CD4-positive, alpha-beta T cell treated with Interleukin-4 for 4 hours (primary cell): ENCODE measurements around the gene SAAL1.

Experiments
- DNase-seq: peaks from one replicate; pipeline ENCODE4 v3.0.0-alpha.2; 2020

SAAL1 gene

DNA sequence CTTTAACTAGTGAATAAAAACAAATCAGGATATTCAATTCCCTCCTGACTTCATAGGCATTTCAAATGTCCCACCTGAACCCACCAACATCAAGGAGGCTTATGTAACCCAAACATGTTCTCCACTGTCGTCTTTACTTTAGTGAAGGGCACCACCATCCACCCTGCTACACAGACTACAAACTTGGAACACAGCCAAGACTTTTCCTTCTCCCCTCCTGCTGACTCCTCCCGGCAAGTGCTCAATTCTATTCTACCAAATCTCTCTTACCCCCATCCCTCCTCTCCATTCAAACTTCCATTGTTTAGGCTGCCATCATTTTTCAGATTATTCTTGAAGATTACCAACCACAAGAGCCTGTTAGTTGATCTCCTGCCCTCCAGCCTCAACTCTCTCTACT lies 24.3 kb downstream of the SAAL1 start:
- no peak for DNase-seq

GRCh38 chr11:18080451-18080850 lies 25.4 kb downstream of the SAAL1 start:
- DNase-seq, result no peak

GRCh38 chr11:18078909-18079308 lies 27.0 kb downstream of the SAAL1 start:
- DNase-seq, result no peak

- DNase-seq, result no peak
Measured at GRCh38 chr11:18075444-18075843, 30.4 kb downstream of the SAAL1 start.

- DNase-seq, result no peak
Measured at GRCh38 chr11:18071098-18071705, 34.7 kb downstream of the SAAL1 start.

DNA sequence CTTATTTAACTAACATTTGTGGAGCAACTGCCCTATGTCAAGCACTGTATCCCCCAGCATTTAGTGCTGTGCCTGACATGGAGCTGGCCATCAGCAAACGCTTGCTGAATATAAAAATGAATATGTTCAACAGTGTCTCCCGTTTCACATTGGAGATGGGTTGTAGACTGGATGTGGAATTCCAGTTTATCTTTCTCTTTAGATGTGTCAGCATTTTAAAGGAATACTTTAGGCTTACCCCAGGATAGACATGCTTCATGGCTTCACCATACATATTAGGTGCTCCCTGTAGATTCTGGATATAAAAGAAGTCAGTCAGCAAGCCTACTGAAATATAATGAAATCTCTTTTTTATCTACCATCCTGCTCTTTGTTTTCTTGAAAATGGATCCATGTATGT lies 38.5 kb downstream of the SAAL1 start:
- no peak for DNase-seq

DNA sequence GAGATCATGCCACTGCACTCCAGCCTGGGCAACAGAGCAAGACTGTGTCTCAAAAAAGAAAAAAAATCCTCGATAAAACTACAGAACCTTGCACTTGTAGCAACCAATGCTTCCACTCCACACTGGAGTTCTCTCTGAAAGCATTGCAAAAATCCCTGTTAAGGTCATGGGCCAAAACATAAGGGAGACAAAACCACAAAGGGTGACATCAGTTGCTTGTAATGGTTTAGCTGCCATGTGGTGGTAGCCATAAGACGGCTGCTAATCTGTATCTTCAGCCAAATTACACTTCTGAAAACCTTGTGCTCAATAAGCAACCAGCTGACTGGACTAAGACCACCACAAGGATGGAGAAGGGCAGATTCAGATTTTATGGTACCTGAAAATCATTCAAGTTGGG lies 39.3 kb downstream of the SAAL1 start:
- no peak for DNase-seq

- DNase-seq, result no peak
Measured at GRCh38 chr11:18065572-18065971, 40.3 kb downstream of the SAAL1 start.

DNA sequence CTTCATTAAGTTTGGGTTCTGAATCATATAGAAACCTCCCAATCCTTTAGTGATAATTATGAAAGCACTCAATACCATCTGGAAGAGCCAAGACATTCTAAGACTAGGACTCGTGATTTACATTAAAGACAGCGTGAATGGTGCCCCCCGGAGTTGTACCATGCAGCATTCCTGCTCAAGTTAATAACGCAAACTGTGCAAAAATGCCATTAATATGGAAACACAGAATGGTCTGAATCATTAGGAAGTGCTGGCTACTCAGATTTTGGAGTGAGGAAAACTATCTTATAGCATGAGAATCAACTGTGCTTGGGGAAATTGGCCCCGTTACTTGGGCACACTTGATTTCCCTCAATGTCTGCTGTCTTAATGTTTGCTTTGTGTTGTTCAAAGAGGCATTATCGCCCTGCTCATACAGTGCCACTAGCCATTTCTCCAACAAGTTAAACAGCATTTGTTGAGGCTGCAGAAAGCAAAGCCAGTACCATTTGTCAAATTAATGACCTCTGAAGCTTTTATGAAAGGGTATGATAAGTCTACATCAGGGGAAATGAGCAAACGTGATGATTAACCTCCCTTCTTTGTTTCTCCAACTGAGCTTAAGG lies 41.3 kb downstream of the SAAL1 start:
- no peak for DNase-seq

DNA sequence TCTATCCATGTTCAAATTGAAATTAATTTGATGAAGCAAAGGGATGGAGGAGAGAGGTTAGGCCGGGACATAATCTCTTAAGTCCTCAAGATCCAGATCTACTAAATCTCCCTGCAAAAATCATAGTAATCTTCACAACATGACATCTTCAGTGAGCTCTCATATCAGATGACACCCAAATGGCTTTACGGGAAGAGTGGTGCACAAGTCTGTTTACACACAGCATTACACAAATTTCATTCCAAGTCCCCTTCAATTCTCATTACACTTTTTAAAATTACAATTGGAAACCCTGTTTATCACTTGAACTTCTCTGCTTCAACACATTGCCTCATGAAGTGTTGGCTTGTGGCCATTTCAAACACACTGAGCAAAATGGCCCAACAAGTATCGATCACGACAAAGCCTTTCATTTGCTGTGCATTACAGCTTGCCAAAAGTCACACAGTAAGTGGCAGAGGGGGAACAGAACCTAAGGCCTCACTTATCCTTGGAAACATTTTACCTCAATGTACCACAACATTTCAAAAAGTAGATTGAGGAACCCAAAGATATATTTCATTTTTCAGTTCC lies 41.9 kb downstream of the SAAL1 start:
- no peak for DNase-seq

DNA sequence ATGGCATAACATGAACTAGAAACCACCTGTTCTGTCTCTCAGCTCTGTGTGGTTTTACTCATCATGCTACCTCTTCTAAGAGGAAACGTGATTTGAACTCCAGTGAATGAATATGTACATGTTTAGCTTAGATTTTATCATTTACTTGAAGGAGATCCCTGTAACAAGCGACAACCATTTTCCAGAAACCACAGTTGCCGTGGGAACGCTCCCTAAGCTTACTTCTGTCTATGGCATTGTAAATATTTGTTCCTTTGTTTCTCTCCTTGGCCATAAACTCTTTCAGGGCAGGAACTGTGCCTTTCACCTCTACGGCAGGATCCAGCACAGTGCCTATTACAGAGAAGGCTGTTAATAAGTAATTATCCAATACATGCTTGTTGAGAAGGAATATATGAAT lies 42.8 kb downstream of the SAAL1 start:
- DNase-seq, result no peak

GRCh38 chr11:18061351-18061750 lies 44.5 kb downstream of the SAAL1 start:
- DNase-seq, result no peak

- DNase-seq, result no peak
Measured at GRCh38 chr11:18056561-18057181, 49.2 kb downstream of the SAAL1 start.

DNA sequence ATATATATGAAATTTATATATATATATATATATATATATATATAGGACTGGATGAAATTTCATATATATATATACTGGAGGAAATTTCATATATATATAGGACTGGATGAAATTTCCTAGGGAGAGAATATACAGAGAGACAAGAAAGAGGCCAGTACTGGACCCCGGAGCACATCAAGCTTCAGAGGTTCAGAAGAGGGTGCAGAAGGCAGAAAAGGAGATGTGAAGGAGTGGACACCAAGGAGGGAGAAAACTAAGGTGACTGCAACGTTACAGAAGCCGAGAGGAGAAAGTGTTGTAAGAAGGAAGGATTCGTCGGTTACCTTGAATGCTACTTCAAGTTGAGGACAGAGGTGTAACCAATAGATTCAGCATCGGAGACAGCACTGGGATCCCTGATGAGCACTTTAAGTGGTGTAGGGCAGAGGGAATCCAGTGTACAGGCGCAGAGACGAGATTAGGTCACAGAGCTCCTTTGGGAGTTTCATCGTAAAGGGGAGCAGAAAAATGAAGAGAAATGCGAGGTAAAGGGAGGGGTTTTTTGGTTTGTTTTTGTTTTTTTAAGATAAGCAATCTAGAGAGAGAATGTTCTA lies 51.3 kb downstream of the SAAL1 start:
- no peak for DNase-seq

- no peak for DNase-seq
Measured at GRCh38 chr11:18050848-18051247, 55.0 kb downstream of the SAAL1 start.

- no peak for DNase-seq
Measured at GRCh38 chr11:18046116-18046777, 59.6 kb downstream of the SAAL1 start, which contains the start of gene TPH1. Gene TPH1 (minus strand): TSS chr11:18046269. CDS start chr11:18040762, 5,507 bp downstream.

- DNase-seq, result no peak
Measured at GRCh38 chr11:18036456-18036855, 69.4 kb downstream of the SAAL1 start.
